GM12878 (cell line): Measurements from ENCODE around the gene HOXA10. TPM values are rescaled to one million over a fixed set of nuclear protein-coding genes. Genes with fewer than 3 reads are reported as not detected.

Experiments used
- ATAC-seq: fragments of 200-7000 bp; cut with Tn5 transposase; 3 replicates; pipeline ENCODE4 v1.9.1; 2020; ENCODE audit warnings: mild to moderate bottlenecking, moderate library complexity
- BruUV-seq: library from RNA; stranded (reverse); fragments of 400-500 nt; replicated peaks from 2 replicates; lab custom pipeline; 2021; lab: Mats Ljungman, UMichigan
- CTCF ChIA-PET: fragments of 300-600 bp; sonication (Branson Sonifier 250); formaldehyde crosslinking; extraction: SDS; loops from one replicate; lab custom pipeline; 2021; ENCODE audit warnings: inconsistent platforms; lab: Yijun Ruan, JAX
- POLR2A ChIA-PET: fragments of 350-600 bp; formaldehyde crosslinking; extraction: SDS; loops from one replicate; lab custom pipeline; 2021; ENCODE audit warnings: inconsistent platforms; lab: Charles Lee
- RAD21 ChIA-PET: fragments of 300-600 bp; sonication (Branson Sonifier 250); formaldehyde crosslinking; loops from one replicate; lab custom pipeline; 2023; ENCODE audit warnings: antibody characterized with exemption; ENCODE audit not compliant: unreplicated experiment; lab: Charles Lee
- SMC1A ChIA-PET: fragments of 300-600 bp; sonication (Branson Sonifier 250); formaldehyde crosslinking; loops from one replicate; lab custom pipeline; 2023; ENCODE audit not compliant: unreplicated experiment, uncharacterized antibody; lab: Charles Lee
- DNase-seq: peaks from one replicate; pipeline ENCODE4 v3.0.0-alpha.2; 2011; ENCODE audit warnings: low read depth, low spot score
- FAIRE-seq: peaks from 3 replicates; lab custom pipeline; 2011; peaks lifted over from hg19 to GRCh38; lab: Jason Lieb, UNC
- H2AFZ ChIP-seq: 2 replicates; pipeline ENCODE4 v1.6.0; 2011; ENCODE audit warnings: low read depth, low read length, control low read depth; ENCODE audit not compliant: control insufficient read depth
- H3K27ac ChIP-seq: 2 replicates; pipeline ENCODE4 v1.5.1; 2011; ENCODE audit warnings: control low read depth; ENCODE audit not compliant: control insufficient read depth, insufficient read depth
- H3K27me3 ChIP-seq, 2 experiments: replicated peaks in 1 of 2; 2 replicates each; pipeline versions ENCODE4 v1.6.0 to v1.6.1; 2011; ENCODE audit warnings: low read length in 1 of 2; ENCODE audit not compliant: control insufficient read depth in 2 of 2, insufficient read depth in 2 of 2
- H3K36me3 ChIP-seq, 2 experiments: 2 replicates each; pipeline ENCODE4 v1.5.1; 2011; ENCODE audit warnings: low read length in 1 of 2; ENCODE audit not compliant: control insufficient read depth in 2 of 2, insufficient read depth in 2 of 2
- H3K4me1 ChIP-seq: 2 replicates; pipeline ENCODE4 v1.6.1; 2011; ENCODE audit warnings: mild to moderate bottlenecking, low read length, moderate library complexity, mixed read lengths; ENCODE audit not compliant: control insufficient read depth, insufficient read depth
- H3K4me2 ChIP-seq: 2 replicates; pipeline ENCODE4 v1.6.0; 2011; ENCODE audit warnings: control low read depth; ENCODE audit not compliant: control insufficient read depth, insufficient read depth
- H3K4me3 ChIP-seq: fragments of 200-600 bp; sonication (generic); 2 replicates; pipeline ENCODE4 v1.5.1; 2016
- H3K79me2 ChIP-seq: 2 replicates; pipeline ENCODE4 v1.6.0; 2011; ENCODE audit warnings: low read length; ENCODE audit not compliant: control insufficient read depth, insufficient read depth
- H3K9ac ChIP-seq: 2 replicates; pipeline ENCODE4 v1.8.0; 2011; ENCODE audit warnings: low read length, control low read depth, mixed read lengths; ENCODE audit not compliant: control insufficient read depth, insufficient read depth
- H3K9me3 ChIP-seq: replicated peaks from 3 replicates; pipeline ENCODE4 v1.5.1; 2011; ENCODE audit warnings: mild to moderate bottlenecking, low read length; ENCODE audit not compliant: control insufficient read depth, insufficient read depth
- H4K20me1 ChIP-seq: 2 replicates; pipeline ENCODE4 v1.6.0; 2011; ENCODE audit not compliant: control insufficient read depth, insufficient read depth
- CHD1 ChIP-seq: IDR thresholded peaks from 2 replicates; pipeline ENCODE4 v1.6.1; 2012; ENCODE audit warnings: low read depth, low read length, improper control_type of control experiment
- CHD4 ChIP-seq: fragments of 200-600 bp; sonication (generic); IDR thresholded peaks from 2 replicates; pipeline ENCODE4 v1.6.1; 2016; ENCODE audit warnings: mild to moderate bottlenecking
- GATAD2B ChIP-seq: fragments of 450-650 bp; conservative IDR thresholded peaks from 2 replicates; pipeline ENCODE4 v1.6.1; 2017; ENCODE audit warnings: low read depth, mild to moderate bottlenecking, moderate library complexity
- KDM1A ChIP-seq: fragments of 200-600 bp; sonication (generic); IDR thresholded peaks from 2 replicates; pipeline ENCODE4 v1.6.1; 2016; ENCODE audit warnings: borderline replicate concordance
- LARP7 ChIP-seq: fragments of 450-650 bp; IDR thresholded peaks from 2 replicates; pipeline ENCODE4 v1.6.1; 2017; ENCODE audit warnings: mild to moderate bottlenecking
- NR2F1 ChIP-seq: fragments of 450-650 bp; conservative IDR thresholded peaks from 2 replicates; pipeline ENCODE4 v1.6.1; 2017; ENCODE audit warnings: mild to moderate bottlenecking
- NRF1 ChIP-seq: conservative IDR thresholded peaks from 2 replicates; pipeline ENCODE4 v1.6.1; 2011; ENCODE audit warnings: mild to moderate bottlenecking, low read depth, low read length, improper control_type of control experiment
- POU2F2 ChIP-seq: IDR thresholded peaks from 3 replicates; pipeline ENCODE4 v1.6.1; 2011; ENCODE audit warnings: low read depth, mild to moderate bottlenecking, low read length, borderline replicate concordance
- RFX5 ChIP-seq: IDR thresholded peaks from 2 replicates; pipeline ENCODE4 v1.6.1; 2011; ENCODE audit warnings: low read depth, low read length, improper control_type of control experiment
- SP1 ChIP-seq: IDR thresholded peaks from one replicate; pipeline ENCODE4 v1.6.1; 2011; ENCODE audit warnings: low read depth, low read length
- SREBF1 ChIP-seq: IDR thresholded peaks from 2 replicates; pipeline ENCODE4 v1.6.1; 2012; ENCODE audit warnings: mild to moderate bottlenecking, low read length
- TCF12 ChIP-seq: IDR thresholded peaks from 2 replicates; pipeline ENCODE4 v1.6.1; 2011; ENCODE audit warnings: low read depth, mild to moderate bottlenecking, low read length
- WGBS: methylation state at CpG from one replicate; pipeline ENCODE4 v1.1.6; 2016; ENCODE audit warnings: low lambda C conversion rate; ENCODE audit not compliant: insufficient replicate concordance, insufficient coverage; ENCODE audit errors: missing lambda C conversion rate; 5-methylcytosine and 5-hydroxymethylcytosine counted together
- in situ Hi-C: fragments of 300-500 bp; cut with MboI; formaldehyde crosslinking; loops from 9 replicates; pipeline ENCODE4 v1.14.3; 2018; ENCODE audit warnings: mixed read lengths
- intact Hi-C: fragments of 100-400 bp; cut with micrococcal nuclease; formaldehyde crosslinking; loops from one replicate; pipeline ENCODE4 v1.14.2; 2022; ENCODE audit not compliant: unreplicated experiment
- polyA plus RNA-seq, 11 experiments: library from polyadenylated mRNA; depleted of rRNA in 4 of 11; unstranded in 6 of 11; stranded (reverse) in 5 of 11; fragments of >200 nt; fragmentation: Nextera tagmentation in 4 of 11; fragmentation: Illumina TruSeq in 1 of 11; extraction: Ambion mirVana in 4 of 11; extraction: Trizol in 1 of 11; gene quantifications; 1 replicate in 1 of 11; 2 replicates in 10 of 11; pipeline versions ENCODE4 v1.2.1 to v1.2.3, GENCODE V29; 2011 to 2016; ENCODE audit warnings: inconsistent platforms in 2 of 11, missing spikeins in 2 of 11, low read depth in 1 of 11
- total RNA-seq, 4 experiments: library from RNA; depleted of rRNA in 3 of 4; stranded (reverse); fragments of >200 nt in 3 of 4; fragmentation: Illumina TruSeq in 1 of 4; extraction: Trizol in 1 of 4; gene quantifications; 2 replicates each; pipeline versions ENCODE4 v1.2.1 to v1.2.3, GENCODE V29; 2013 to 2021
- TF ChIP-seq, protein P1 (sequence below): IDR thresholded peaks from 2 replicates; pipeline ENCODE4 v1.6.1; 2012; ENCODE audit warnings: low read length, inconsistent platforms
- TF ChIP-seq, protein P2 (sequence below): fragments of 450-650 bp; IDR thresholded peaks from 2 replicates; pipeline ENCODE4 v1.6.1; 2017; ENCODE audit warnings: mild to moderate bottlenecking, low read depth, inconsistent platforms; ENCODE audit not compliant: poor library complexity, severe bottlenecking

Gene HOXA10
- total and polyA plus RNA-seq, 10 of the 15 experiments (the other 5 are each of a cell fraction or from before 2014, with no cell fraction given), result not detected

DNA sequence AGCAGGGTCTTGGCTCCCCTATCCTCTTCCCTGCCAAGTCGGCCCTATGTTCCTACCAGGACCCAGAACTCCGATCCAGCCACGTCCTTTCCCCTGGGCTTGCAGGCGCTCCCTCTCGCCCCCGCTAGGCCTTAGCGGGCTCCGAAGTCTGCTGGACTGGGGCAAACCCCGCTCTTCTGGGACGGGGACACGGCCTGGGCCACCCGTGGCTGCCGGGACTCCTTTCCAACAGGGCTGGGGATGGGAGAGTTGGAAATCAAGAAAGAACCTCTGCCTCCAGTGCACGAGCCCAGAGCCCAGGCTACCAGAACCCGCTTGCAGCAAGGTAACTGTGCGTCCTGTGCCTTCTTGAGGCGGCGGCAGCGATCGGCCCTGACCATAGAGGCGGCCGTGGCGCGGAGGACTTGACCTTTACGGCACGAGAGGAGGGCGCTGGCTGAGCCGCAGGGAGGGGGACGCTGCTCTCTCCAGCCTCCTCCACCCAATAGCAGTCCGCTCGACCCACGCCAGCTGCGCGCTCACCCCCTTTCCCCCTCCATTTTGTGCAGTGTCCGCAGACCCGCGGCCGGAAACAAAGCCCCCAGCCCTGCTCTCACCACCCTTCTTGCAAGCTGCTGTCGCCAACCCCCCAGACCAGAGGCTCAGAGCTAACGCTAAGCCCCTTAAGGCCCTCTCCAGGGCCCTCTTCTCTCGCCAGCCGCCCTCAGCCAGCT is 17.9 kb upstream of the HOXA10 start:
- in situ Hi-C loops (no loop called here), intact Hi-C loops (no loop called here)
- Histone ChIP-seq H3K9ac (no peak overlapping the region), H3K4me2 (no peak overlapping the region), H3K4me3 (no peak overlapping the region), H3K4me1 (no peaks in the 10 kb centered on the region), H2AFZ (no peak overlapping the region), H3K9me3 (no peaks in the 10 kb centered on the region; the same call in 2 of the 3 replicates), H3K27ac (no peak overlapping the region), H3K36me3 (no peaks in the 10 kb centered on the region), H4K20me1 (0 out of 2 replicates have a peak, but pooled peaks cover 3% of the 10 kb centered on the region), H3K27me3 (peaks cover 32 to 36% of the 10 kb centered on the region in 2 experiments), H3K79me2 (no peaks in the 10 kb centered on the region)
- RAD21 ChIA-PET, result no interaction called here
- POLR2A ChIA-PET, result no interaction called here
- ATAC-seq, result no peak
- no TSS peak for BruUV-seq
- 32% methylated on average over 42 of the region's 42 CpGs for WGBS
- FAIRE-seq, result no peak
- SMC1A ChIA-PET, result no interaction called here
- DNase-seq, result no peak
- TF ChIP-seq NRF1 (no peak), CHD1 (no peak), KDM1A (no peak), SP1 (no peak), NR2F1 (no peak), GATAD2B (no peak), TCF12 (no peak), RFX5 (no peak), POU2F2 (no peak), CHD4 (no peak), SREBF1 (no peak), LARP7 (no peak)
- TF ChIP-seq, protein P1, sequence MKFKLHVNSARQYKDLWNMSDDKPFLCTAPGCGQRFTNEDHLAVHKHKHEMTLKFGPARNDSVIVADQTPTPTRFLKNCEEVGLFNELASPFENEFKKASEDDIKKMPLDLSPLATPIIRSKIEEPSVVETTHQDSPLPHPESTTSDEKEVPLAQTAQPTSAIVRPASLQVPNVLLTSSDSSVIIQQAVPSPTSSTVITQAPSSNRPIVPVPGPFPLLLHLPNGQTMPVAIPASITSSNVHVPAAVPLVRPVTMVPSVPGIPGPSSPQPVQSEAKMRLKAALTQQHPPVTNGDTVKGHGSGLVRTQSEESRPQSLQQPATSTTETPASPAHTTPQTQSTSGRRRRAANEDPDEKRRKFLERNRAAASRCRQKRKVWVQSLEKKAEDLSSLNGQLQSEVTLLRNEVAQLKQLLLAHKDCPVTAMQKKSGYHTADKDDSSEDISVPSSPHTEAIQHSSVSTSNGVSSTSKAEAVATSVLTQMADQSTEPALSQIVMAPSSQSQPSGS, result no peak
- TF ChIP-seq, protein P2, sequence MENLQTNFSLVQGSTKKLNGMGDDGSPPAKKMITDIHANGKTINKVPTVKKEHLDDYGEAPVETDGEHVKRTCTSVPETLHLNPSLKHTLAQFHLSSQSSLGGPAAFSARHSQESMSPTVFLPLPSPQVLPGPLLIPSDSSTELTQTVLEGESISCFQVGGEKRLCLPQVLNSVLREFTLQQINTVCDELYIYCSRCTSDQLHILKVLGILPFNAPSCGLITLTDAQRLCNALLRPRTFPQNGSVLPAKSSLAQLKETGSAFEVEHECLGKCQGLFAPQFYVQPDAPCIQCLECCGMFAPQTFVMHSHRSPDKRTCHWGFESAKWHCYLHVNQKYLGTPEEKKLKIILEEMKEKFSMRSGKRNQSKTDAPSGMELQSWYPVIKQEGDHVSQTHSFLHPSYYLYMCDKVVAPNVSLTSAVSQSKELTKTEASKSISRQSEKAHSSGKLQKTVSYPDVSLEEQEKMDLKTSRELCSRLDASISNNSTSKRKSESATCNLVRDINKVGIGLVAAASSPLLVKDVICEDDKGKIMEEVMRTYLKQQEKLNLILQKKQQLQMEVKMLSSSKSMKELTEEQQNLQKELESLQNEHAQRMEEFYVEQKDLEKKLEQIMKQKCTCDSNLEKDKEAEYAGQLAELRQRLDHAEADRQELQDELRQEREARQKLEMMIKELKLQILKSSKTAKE, result no peak
- CTCF ChIA-PET, result interaction anchor here (1.5 kb wide), 1 partner anchor 870 kb away, joined by 3 read pairs; no protein-coding TSS in a partner anchor
